HepG2 (cell line): ENCODE data around the gene STXBP4. TPM values are rescaled to one million over a fixed set of nuclear protein-coding genes. Genes with fewer than 3 reads are reported as not detected.

Experiments used
- GATA4 ChIP-seq: sonication (generic); IDR thresholded peaks from 2 replicates; pipeline ENCODE4 v1.6.1; 2016; ENCODE audit warnings: antibody characterized with exemption, low read depth, borderline replicate concordance
- GATAD1 ChIP-seq: IDR thresholded peaks from 2 replicates; pipeline ENCODE4 v1.6.1; 2016; ENCODE audit warnings: missing genetic modification reagents, missing compliant biosample characterization
- GMEB1 ChIP-seq: sonication (generic); formaldehyde crosslinking; IDR thresholded peaks from 2 replicates; pipeline ENCODE4 v1.5.1; 2020; ENCODE audit warnings: missing genetic modification reagents, mild to moderate bottlenecking, borderline replicate concordance
- GPBP1L1 ChIP-seq: sonication (generic); formaldehyde crosslinking; IDR thresholded peaks from 2 replicates; pipeline ENCODE4 v1.5.0; 2020; ENCODE audit warnings: mild to moderate bottlenecking, missing genetic modification reagents
- HOXD1 ChIP-seq: sonication (generic); formaldehyde crosslinking; IDR thresholded peaks from 2 replicates; pipeline ENCODE4 v1.5.0; 2020; ENCODE audit warnings: missing genetic modification reagents
- KLF13 ChIP-seq: sonication (generic); formaldehyde crosslinking; IDR thresholded peaks from 2 replicates; pipeline ENCODE4 v1.4.0; 2020; ENCODE audit warnings: mild to moderate bottlenecking, missing genetic modification reagents
- KLF6 ChIP-seq: IDR thresholded peaks from 2 replicates; pipeline ENCODE4 v1.8.0; 2016; ENCODE audit warnings: missing biosample characterization, missing genetic modification reagents
- ZBTB33 ChIP-seq: sonication (generic); formaldehyde crosslinking; IDR thresholded peaks from 2 replicates; pipeline ENCODE4 v1.4.0; 2020; ENCODE audit warnings: missing genetic modification reagents
- ZFP62 ChIP-seq: sonication (generic); formaldehyde crosslinking; IDR thresholded peaks from 2 replicates; pipeline ENCODE4 v1.4.0; 2020; ENCODE audit warnings: missing genetic modification reagents
- ZFYVE20 ChIP-seq: sonication (generic); formaldehyde crosslinking; IDR thresholded peaks from 2 replicates; pipeline ENCODE4 v1.8.0; 2023; ENCODE audit warnings: low read depth, mild to moderate bottlenecking, moderate library complexity, missing genetic modification reagents, borderline replicate concordance
- ZHX1 ChIP-seq: sonication (generic); formaldehyde crosslinking; IDR thresholded peaks from 2 replicates; pipeline ENCODE4 v1.8.1; 2022; ENCODE audit warnings: low read depth, mild to moderate bottlenecking, missing genetic modification reagents
- ZKSCAN8 ChIP-seq: IDR thresholded peaks from 2 replicates; pipeline ENCODE4 v1.6.1; 2016; ENCODE audit warnings: borderline replicate concordance, missing genetic modification reagents, missing compliant biosample characterization
- ZNF280B ChIP-seq: sonication (generic); formaldehyde crosslinking; IDR thresholded peaks from 2 replicates; pipeline ENCODE4 v1.5.0; 2020; ENCODE audit warnings: missing genetic modification reagents, mild to moderate bottlenecking, borderline replicate concordance
- ZNF33A ChIP-seq: sonication (generic); formaldehyde crosslinking; IDR thresholded peaks from 2 replicates; pipeline ENCODE4 v1.5.1; 2020; ENCODE audit warnings: missing genetic modification reagents, mild to moderate bottlenecking, moderate library complexity, borderline replicate concordance
- ZNF33B ChIP-seq: sonication (generic); formaldehyde crosslinking; IDR thresholded peaks from 2 replicates; pipeline ENCODE4 v1.5.1; 2020; ENCODE audit warnings: mild to moderate bottlenecking, missing genetic modification reagents
- ZNF776 ChIP-seq: sonication (generic); formaldehyde crosslinking; IDR thresholded peaks from 2 replicates; pipeline ENCODE4 v1.4.0; 2020; ENCODE audit warnings: mild to moderate bottlenecking, missing genetic modification reagents
- polyA plus RNA-seq, 8 experiments: library from polyadenylated mRNA; depleted of rRNA in 3 of 8; stranded (reverse) in 7 of 8; unstranded in 1 of 8; fragments of >200 nt; fragmentation: Illumina TruSeq in 4 of 8; extraction: Trizol in 4 of 8; gene quantifications; 2 replicates each; pipeline versions ENCODE4 v1.2.1 to v1.2.3, GENCODE V29; 2011 to 2016; ENCODE audit warnings: low read depth in 4 of 8, missing spikeins in 1 of 8, mixed read lengths in 1 of 8; ENCODE audit not compliant: insufficient read depth in 1 of 8
- total RNA-seq, 5 experiments: library from RNA; depleted of rRNA; stranded (reverse); fragments of >200 nt; fragmentation: Illumina TruSeq; extraction: Trizol; gene quantifications; 2 replicates each; pipeline ENCODE4 v1.2.3, GENCODE V29; 2016; ENCODE audit warnings: low read depth in 1 of 5

Gene STXBP4
- total and polyA plus RNA-seq, 2 of the 13 experiments (the other 11 are each of a cell fraction or from before 2014, with no cell fraction given): 8.5 to 36.1 TPM

GRCh38 chr17:54968262-54968987 is at the start of gene STXBP4, which contains the start of gene COX11 (continued):
- TF ChIP-seq ZBTB33: peak; percentile 35; the same call in 1 of the 2 replicates
- no peak for TF ChIP-seq ZFP62
- TF ChIP-seq KLF13 (CRISPR knock-in tag): peak; percentile 47; the same call in 1 of the 2 replicates
- peak; percentile 55; the same call in 1 of the 2 replicates for TF ChIP-seq ZNF33B
- TF ChIP-seq KLF6 (CRISPR knock-in tag): peak; percentile 49; the same call in 1 of the 2 replicates
- peak; percentile 34; the same call in 1 of the 2 replicates for TF ChIP-seq ZNF280B
- peak; percentile 69; the same call in 1 of the 2 replicates for TF ChIP-seq GATA4
- TF ChIP-seq ZNF33A: no peak
- TF ChIP-seq ZFYVE20 (CRISPR knock-in tag): 0 out of 2 replicates have a peak, but pooled peaks have one; percentile 74
- peak; percentile 66; the same call in 1 of the 2 replicates for TF ChIP-seq GMEB1
- peak; percentile 26 for TF ChIP-seq ZKSCAN8 (CRISPR knock-in tag)
- TF ChIP-seq HOXD1: peak; percentile 86
- TF ChIP-seq ZNF776: peak; percentile 65; the same call in 1 of the 2 replicates
- TF ChIP-seq GPBP1L1 (CRISPR knock-in tag): no peak
- peak; percentile 54; the same call in 1 of the 2 replicates for TF ChIP-seq ZHX1
- peak; percentile 94 for TF ChIP-seq GATAD1 (CRISPR knock-in tag)
